Measurements from ENCODE around the gene PRSS2. TPM values are rescaled to one million over a fixed set of nuclear protein-coding genes. Genes with fewer than 3 reads are reported as not detected.
"Not testable (repeated sequence)": the region's sequence is repeated elsewhere in the genome, so short reads cannot be mapped to it uniquely, and the experiment has no call there.

Gene PRSS2
- total and polyA plus RNA-seq, 9 of the 15 experiments (the other 6 are each of a cell fraction or from before 2014, with no cell fraction given) = 1.3 to 23.9 (median 3.8) TPM

DNA sequence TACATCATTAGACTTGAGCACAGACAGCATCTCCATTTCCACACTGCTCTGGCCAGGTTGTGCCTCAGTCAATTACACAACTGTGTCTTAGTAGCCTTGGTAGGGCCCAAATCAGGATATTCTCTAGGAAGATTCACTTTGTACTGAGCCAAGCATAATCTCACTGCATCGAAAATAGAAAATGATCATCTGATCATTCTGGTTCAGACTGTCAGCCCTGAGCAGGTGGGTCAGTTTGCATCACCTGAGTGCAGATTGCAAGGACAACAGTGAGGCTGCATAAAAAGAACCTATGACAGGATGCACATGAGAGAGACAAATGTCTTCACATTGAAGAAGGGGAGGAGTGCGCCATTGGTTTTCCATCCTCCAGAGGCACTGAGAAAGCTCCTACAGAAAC, 22.4 kb upstream of the PRSS2 start:
- ATAC-seq; H3K9me3 ChIP-seq (replicated peaks; ENCODE audit: control insufficient read depth, insufficient read depth, low read depth, low read length); FAIRE-seq; CTCF ChIA-PET (ENCODE audit: low intra/inter-chr PET ratio); in situ Hi-C loops (cut with MboI); H3K4me1 ChIP-seq (replicated peaks in 1 of 2; ENCODE audit: control insufficient read depth in 2 of 2, insufficient read depth in 2 of 2, low read length in 2 of 2); H3K9me1 ChIP-seq (ENCODE audit: control insufficient read depth, insufficient read depth, low read length); H3K4me3 ChIP-seq; intact Hi-C loops (cut with micrococcal nuclease); H3K27ac ChIP-seq (ENCODE audit: extremely low read depth, low read depth, low read length); DNase-seq (ENCODE audit: extremely low read depth in 1 of 4, low spot score in 3 of 4); H3K9ac ChIP-seq (ENCODE audit: insufficient read depth in 1 of 2, low read depth in 2 of 2, low read length in 2 of 2); H4K20me1 ChIP-seq (replicated peaks; ENCODE audit: control insufficient read depth, insufficient read depth, low read length); H3K79me2 ChIP-seq (ENCODE audit: control insufficient read depth, insufficient read depth, low read length); H3K36me3 ChIP-seq (ENCODE audit: control insufficient read depth, insufficient read depth, low read length); H2AFZ ChIP-seq (ENCODE audit: low read depth, low read length); H3K4me2 ChIP-seq (ENCODE audit: insufficient read depth, low read length); BruUV-seq (replicated peaks): not testable (repeated sequence)
- H3K27me3 ChIP-seq (ENCODE audit: control insufficient read depth in 2 of 2, insufficient read depth in 2 of 2, low read length in 2 of 2) = peaks cover 3 to 24% of the 10 kb centered on the region in 2 experiments; a peak in 4 of 5 replicates
- WGBS (ENCODE audit: insufficient coverage, low coverage, missing lambda C conversion rate) = 6% methylated on average over 2 of the region's 2 CpGs
- POLR2A ChIA-PET = interaction anchor here (1.2 kb wide), 1 partner anchor 15 kb away, joined by 3 read pairs; no protein-coding TSS in a partner anchor

DNA sequence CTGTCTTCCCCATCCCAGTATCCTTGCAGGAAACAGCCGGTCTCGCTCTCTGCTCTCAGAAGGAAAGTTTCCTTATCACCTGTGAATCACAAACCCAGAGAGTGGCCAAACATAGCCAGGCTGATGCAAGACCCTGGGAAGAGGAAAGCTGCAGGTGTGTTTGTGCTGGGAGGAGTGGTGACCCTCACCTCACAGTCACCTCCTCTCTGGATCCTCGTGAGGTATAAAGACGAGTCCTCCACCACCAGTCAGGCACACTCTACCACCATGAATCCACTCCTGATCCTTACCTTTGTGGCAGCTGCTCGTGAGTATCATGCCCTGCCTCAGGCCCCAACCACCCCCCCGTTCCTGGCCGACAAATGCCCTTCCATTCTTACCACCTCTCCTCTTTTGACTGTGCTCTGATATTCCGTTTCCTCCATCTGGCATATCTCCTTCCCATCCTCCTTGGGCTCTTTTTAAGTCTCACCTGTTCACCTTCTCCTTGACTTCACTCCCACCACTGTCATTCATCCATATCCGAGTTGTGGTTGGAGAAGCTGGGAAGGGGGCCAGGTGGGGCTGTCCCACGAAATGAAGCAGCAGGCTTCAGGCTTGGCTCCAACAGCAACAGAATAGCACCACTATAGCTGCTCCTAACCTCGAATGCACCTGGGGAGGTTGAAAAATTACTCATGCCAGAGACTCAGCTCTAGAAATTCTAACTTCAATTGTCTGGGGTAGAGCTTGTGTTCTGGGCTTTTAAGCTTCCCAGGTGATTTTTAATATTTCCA, 21.4 kb upstream of the PRSS2 start, which contains the start of gene PRSS1:
PRSS1 (plus strand) TSS at position 255 of the 776 bp plus-strand sequence; CDS start at position 268, 13 bp downstream.
- H4K20me1 ChIP-seq (replicated peaks; ENCODE audit: control insufficient read depth, insufficient read depth, low read length) = no peaks in the 10 kb centered on the region
- BruUV-seq (replicated peaks) = no TSS peak
- H3K36me3 ChIP-seq (ENCODE audit: control insufficient read depth, insufficient read depth, low read length) = no peaks in the 10 kb centered on the region
- no peak within 1 kb of the TSS for H3K9ac ChIP-seq (ENCODE audit: insufficient read depth in 1 of 2, low read depth in 2 of 2, low read length in 2 of 2)
- ATAC-seq (no peak), FAIRE-seq (no peak), DNase-seq (ENCODE audit: extremely low read depth in 1 of 4, low spot score in 3 of 4) (no peak)
- TF ChIP-seq L3MBTL2 (IDR thresholded peaks at IDR 0.05) = no peak
- no peak for TF ChIP-seq CEBPG (CRISPR knock-in tag; IDR thresholded peaks at IDR 0.05)
- 0 out of 4 replicates have a peak, but pooled peaks of 1 of the 2 experiments have one; percentile 10 for TF ChIP-seq CEBPG (tag; conservative IDR thresholded peaks at IDR 0.05 in 1 of 2, IDR thresholded peaks at IDR 0.05 in 1 of 2)
- no peak within 1 kb of the TSS for H3K27ac ChIP-seq (ENCODE audit: extremely low read depth, low read depth, low read length)
- no peaks in the 10 kb centered on the region for H3K4me1 ChIP-seq (replicated peaks in 1 of 2; ENCODE audit: control insufficient read depth in 2 of 2, insufficient read depth in 2 of 2, low read length in 2 of 2)
- in situ Hi-C loops (cut with MboI) (no loop called here), intact Hi-C loops (cut with micrococcal nuclease) (no loop called here)
- no peaks in the 10 kb centered on the region for H3K9me3 ChIP-seq (replicated peaks; ENCODE audit: control insufficient read depth, insufficient read depth, low read depth, low read length)
- no peaks in the 10 kb centered on the region for H3K79me2 ChIP-seq (ENCODE audit: control insufficient read depth, insufficient read depth, low read length)
- no peak within 1 kb of the TSS for H2AFZ ChIP-seq (ENCODE audit: low read depth, low read length)
- WGBS (ENCODE audit: insufficient coverage, low coverage, missing lambda C conversion rate) = under 1% methylated on average over 11 of the region's 11 CpGs
- no peak within 1 kb of the TSS for H3K4me2 ChIP-seq (ENCODE audit: insufficient read depth, low read length)
- H3K27me3 ChIP-seq (ENCODE audit: control insufficient read depth in 2 of 2, insufficient read depth in 2 of 2, low read length in 2 of 2) = peaks cover 3 to 31% of the 10 kb centered on the region in 2 experiments; a peak in 4 of 5 replicates
- no peaks in the 10 kb centered on the region for H3K9me1 ChIP-seq (ENCODE audit: control insufficient read depth, insufficient read depth, low read length)
- CTCF ChIA-PET (ENCODE audit: low intra/inter-chr PET ratio) = no interaction called here
- H3K4me3 ChIP-seq = no peak within 1 kb of the TSS
- POLR2A ChIA-PET = interaction anchor here (0.7 to 1.2 kb wide), 2 partner anchors 16 to 29 kb away, joined by 3 read pairs; no protein-coding TSS in a partner anchor

All from K562 (cell line).